H1 (cell line): ENCODE measurements around the gene TIMM8A. TPM values are rescaled to one million over a fixed set of nuclear protein-coding genes. Genes with fewer than 3 reads are reported as not detected.

ENCODE experiments used
- EGR1 ChIP-seq: IDR thresholded peaks from 2 replicates; pipeline ENCODE4 v1.6.1; 2011; ENCODE audit warnings: low read depth, low read length, borderline replicate concordance
- SUZ12 ChIP-seq: fragments of 200-600 bp; sonication (generic); IDR thresholded peaks from 2 replicates; pipeline ENCODE4 v1.6.1; 2012; ENCODE audit warnings: mild to moderate bottlenecking, inconsistent platforms, low read length, moderate library complexity, mixed read lengths
- polyA plus RNA-seq, 7 experiments: library from polyadenylated mRNA; depleted of rRNA in 3 of 7; stranded (reverse) in 5 of 7; unstranded in 2 of 7; fragments of >200 nt in 5 of 7; fragments of 200-250 nt in 2 of 7; gene quantifications; 1 replicate in 5 of 7; 2 replicates in 1 of 7; 4 replicates in 1 of 7; pipeline versions ENCODE4 v1.2.1 to v1.2.3, GENCODE V29; 2011 to 2013; ENCODE audit warnings: missing spikeins in 2 of 7, mixed read lengths in 2 of 7
- total RNA-seq: library from RNA; stranded (reverse); fragmentation: NEBNext Ultra II Directional; extraction: Animal tissue kit (Norgen Biotek cat#: 25700); gene quantifications from 2 replicates; pipeline ENCODE4 v1.2.1, GENCODE V29; 2021
- TF ChIP-seq, protein P1 (sequence below): fragments of 300-600 bp; sonication (generic); IDR thresholded peaks from 2 replicates; pipeline ENCODE4 v1.7.1; 2012; ENCODE audit warnings: low read length, moderate library complexity, mild to moderate bottlenecking, inconsistent platforms; ENCODE audit not compliant: insufficient replicate concordance

The TIMM8A gene
- total and polyA plus RNA-seq, 2 of the 8 experiments (the other 6 are each of a cell fraction or from before 2014, with no cell fraction given), result 16.1 to 38.1 TPM

DNA sequence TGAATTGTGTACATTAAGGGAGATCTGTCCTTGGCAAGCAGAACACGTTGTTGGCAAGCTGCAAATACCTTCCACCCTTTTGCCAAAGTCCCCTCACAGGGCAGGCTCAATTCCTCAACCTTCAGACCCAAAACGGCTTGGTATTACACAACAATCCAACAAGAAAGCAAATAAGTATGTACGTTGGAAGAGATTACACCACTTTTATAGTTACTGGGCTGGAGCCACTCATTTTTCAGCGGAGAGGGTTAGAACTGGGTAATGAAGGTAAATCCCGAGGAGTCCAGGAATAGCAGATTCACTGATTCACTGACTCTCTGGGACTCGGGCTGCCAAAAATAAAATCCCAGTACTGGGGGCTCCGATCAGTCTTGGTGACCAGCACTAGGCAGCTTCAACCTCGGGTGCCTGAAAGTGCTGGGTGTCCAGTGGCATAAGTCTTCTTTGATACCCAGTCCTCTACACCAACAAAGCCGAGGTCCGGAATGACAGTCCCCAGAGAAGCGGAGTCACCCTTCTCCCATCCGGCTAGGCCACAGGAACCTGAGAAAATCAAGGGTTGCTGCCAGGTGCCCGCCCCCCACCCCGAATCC is 587 bp downstream of the TIMM8A start (continued):
- TF ChIP-seq SUZ12, result no peak
- no peak for TF ChIP-seq EGR1
- TF ChIP-seq, protein P1, sequence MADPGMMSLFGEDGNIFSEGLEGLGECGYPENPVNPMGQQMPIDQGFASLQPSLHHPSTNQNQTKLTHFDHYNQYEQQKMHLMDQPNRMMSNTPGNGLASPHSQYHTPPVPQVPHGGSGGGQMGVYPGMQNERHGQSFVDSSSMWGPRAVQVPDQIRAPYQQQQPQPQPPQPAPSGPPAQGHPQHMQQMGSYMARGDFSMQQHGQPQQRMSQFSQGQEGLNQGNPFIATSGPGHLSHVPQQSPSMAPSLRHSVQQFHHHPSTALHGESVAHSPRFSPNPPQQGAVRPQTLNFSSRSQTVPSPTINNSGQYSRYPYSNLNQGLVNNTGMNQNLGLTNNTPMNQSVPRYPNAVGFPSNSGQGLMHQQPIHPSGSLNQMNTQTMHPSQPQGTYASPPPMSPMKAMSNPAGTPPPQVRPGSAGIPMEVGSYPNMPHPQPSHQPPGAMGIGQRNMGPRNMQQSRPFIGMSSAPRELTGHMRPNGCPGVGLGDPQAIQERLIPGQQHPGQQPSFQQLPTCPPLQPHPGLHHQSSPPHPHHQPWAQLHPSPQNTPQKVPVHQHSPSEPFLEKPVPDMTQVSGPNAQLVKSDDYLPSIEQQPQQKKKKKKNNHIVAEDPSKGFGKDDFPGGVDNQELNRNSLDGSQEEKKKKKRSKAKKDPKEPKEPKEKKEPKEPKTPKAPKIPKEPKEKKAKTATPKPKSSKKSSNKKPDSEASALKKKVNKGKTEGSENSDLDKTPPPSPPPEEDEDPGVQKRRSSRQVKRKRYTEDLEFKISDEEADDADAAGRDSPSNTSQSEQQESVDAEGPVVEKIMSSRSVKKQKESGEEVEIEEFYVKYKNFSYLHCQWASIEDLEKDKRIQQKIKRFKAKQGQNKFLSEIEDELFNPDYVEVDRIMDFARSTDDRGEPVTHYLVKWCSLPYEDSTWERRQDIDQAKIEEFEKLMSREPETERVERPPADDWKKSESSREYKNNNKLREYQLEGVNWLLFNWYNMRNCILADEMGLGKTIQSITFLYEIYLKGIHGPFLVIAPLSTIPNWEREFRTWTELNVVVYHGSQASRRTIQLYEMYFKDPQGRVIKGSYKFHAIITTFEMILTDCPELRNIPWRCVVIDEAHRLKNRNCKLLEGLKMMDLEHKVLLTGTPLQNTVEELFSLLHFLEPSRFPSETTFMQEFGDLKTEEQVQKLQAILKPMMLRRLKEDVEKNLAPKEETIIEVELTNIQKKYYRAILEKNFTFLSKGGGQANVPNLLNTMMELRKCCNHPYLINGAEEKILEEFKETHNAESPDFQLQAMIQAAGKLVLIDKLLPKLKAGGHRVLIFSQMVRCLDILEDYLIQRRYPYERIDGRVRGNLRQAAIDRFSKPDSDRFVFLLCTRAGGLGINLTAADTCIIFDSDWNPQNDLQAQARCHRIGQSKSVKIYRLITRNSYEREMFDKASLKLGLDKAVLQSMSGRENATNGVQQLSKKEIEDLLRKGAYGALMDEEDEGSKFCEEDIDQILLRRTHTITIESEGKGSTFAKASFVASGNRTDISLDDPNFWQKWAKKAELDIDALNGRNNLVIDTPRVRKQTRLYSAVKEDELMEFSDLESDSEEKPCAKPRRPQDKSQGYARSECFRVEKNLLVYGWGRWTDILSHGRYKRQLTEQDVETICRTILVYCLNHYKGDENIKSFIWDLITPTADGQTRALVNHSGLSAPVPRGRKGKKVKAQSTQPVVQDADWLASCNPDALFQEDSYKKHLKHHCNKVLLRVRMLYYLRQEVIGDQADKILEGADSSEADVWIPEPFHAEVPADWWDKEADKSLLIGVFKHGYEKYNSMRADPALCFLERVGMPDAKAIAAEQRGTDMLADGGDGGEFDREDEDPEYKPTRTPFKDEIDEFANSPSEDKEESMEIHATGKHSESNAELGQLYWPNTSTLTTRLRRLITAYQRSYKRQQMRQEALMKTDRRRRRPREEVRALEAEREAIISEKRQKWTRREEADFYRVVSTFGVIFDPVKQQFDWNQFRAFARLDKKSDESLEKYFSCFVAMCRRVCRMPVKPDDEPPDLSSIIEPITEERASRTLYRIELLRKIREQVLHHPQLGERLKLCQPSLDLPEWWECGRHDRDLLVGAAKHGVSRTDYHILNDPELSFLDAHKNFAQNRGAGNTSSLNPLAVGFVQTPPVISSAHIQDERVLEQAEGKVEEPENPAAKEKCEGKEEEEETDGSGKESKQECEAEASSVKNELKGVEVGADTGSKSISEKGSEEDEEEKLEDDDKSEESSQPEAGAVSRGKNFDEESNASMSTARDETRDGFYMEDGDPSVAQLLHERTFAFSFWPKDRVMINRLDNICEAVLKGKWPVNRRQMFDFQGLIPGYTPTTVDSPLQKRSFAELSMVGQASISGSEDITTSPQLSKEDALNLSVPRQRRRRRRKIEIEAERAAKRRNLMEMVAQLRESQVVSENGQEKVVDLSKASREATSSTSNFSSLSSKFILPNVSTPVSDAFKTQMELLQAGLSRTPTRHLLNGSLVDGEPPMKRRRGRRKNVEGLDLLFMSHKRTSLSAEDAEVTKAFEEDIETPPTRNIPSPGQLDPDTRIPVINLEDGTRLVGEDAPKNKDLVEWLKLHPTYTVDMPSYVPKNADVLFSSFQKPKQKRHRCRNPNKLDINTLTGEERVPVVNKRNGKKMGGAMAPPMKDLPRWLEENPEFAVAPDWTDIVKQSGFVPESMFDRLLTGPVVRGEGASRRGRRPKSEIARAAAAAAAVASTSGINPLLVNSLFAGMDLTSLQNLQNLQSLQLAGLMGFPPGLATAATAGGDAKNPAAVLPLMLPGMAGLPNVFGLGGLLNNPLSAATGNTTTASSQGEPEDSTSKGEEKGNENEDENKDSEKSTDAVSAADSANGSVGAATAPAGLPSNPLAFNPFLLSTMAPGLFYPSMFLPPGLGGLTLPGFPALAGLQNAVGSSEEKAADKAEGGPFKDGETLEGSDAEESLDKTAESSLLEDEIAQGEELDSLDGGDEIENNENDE, result no peak
